Pancreas (tissue), 10 donors: ENCODE results near the gene GDF2. TPM values are rescaled to one million over a fixed set of nuclear protein-coding genes. Genes with fewer than 3 reads are reported as not detected.
A peak's percentile ranks its signal among the peaks of the same experiment; 100 is the strongest.

Experiments
- ATAC-seq, 4 donors: fragments of 200-7000 bp; cut with Tn5 transposase; one replicate each; pipeline versions ENCODE4 v1.8.0 to v1.9.1; 2020; ENCODE audit warnings: mild to moderate bottlenecking in 4 of 4, moderate library complexity in 4 of 4
- DNase-seq, 6 donors: peaks; one replicate each; pipeline ENCODE4 v3.0.0-alpha.2; 2020
- FAIRE-seq: peaks from 2 replicates; lab custom pipeline; 2012; peaks lifted over from hg19 to GRCh38; lab: Jason Lieb, UNC
- H3K27ac ChIP-seq, 4 donors: fragments of 200-600 bp; sonication (generic); 1 replicate in 3 of 4; 2 replicates in 1 of 4; pipeline versions ENCODE4 v1.5.0 to v1.8.0; 2020
- H3K27me3 ChIP-seq, 4 donors: fragments of 200-600 bp; one replicate each; pipeline ENCODE4 v1.8.0; 2021
- H3K36me3 ChIP-seq, 3 donors: fragments of 200-600 bp; sonication (generic) in 1 of 3; one replicate each; pipeline versions ENCODE4 v1.5.0 to v1.8.0; 2020 to 2021
- H3K4me1 ChIP-seq, 3 donors: fragments of 200-600 bp; one replicate each; pipeline ENCODE4 v1.8.0; 2021
- H3K4me3 ChIP-seq, 4 donors: fragments of 200-600 bp; sonication (generic) in 2 of 4; one replicate each; pipeline versions ENCODE4 v1.5.0 to v1.8.0; 2020 to 2021
- H3K9me3 ChIP-seq, 4 donors: fragments of 200-600 bp; one replicate each; pipeline ENCODE4 v1.8.0; 2021
- WGBS, 2 donors: extraction: QIAGEN DNeasy Blood & Tissue Kit; methylation state at CpG; one replicate each; pipeline ENCODE4 v1.1.7; 2013; 5-methylcytosine and 5-hydroxymethylcytosine counted together
- intact Hi-C, 3 donors: fragments of 100-400 bp; cut with DNase I; formaldehyde crosslinking; loops; one replicate each; pipeline versions ENCODE4 v1.11.1 to v1.14.2; 2022
- polyA plus RNA-seq, 2 donors: library from polyadenylated mRNA; stranded (reverse); fragments of 200-250 nt; gene quantifications; one replicate each; pipeline ENCODE4 v1.2.3, GENCODE V29; 2013
- total RNA-seq, 6 donors: library from RNA; stranded (reverse); fragmentation: NEBNext Ultra II Directional in 4 of 6; extraction: Animal tissue kit (Norgen Biotek cat#: 25700) in 4 of 6; gene quantifications; one replicate each; pipeline versions ENCODE4 v1.2.1 to v1.2.4, GENCODE V29; 2021 to 2023
- TF ChIP-seq, protein P1 (sequence below), 4 donors: fragments of 200-600 bp; sonication (generic) in 3 of 4; IDR thresholded peaks; one replicate each; pipeline versions ENCODE4 v1.5.0 to v1.8.0; 2021; ENCODE audit warnings: antibody characterized with exemption in 4 of 4
- donor health status: healthy with polysubstance abuse.
- donor health status: DM: no; HTN: no; CAD: no; lungs with moderate emphysema.
- donor health status: DM: no; HTN: no; CAD: no.
- donor health status: control.
- donor health status: control.
- donor health status: Bipolar disorder and iron deficiency.
- donor health status: DM: yes; HTN: yes; CAD: no.
- donor health status: DM: no; HTN: no; CAD: no.
- donor health status: DM: no; HTN: no; CAD: no.
- donor health status: DM: yes; HTN: yes; CAD: no.

GDF2 gene
- total and polyA plus RNA-seq, 8 donors: not detected

DNA sequence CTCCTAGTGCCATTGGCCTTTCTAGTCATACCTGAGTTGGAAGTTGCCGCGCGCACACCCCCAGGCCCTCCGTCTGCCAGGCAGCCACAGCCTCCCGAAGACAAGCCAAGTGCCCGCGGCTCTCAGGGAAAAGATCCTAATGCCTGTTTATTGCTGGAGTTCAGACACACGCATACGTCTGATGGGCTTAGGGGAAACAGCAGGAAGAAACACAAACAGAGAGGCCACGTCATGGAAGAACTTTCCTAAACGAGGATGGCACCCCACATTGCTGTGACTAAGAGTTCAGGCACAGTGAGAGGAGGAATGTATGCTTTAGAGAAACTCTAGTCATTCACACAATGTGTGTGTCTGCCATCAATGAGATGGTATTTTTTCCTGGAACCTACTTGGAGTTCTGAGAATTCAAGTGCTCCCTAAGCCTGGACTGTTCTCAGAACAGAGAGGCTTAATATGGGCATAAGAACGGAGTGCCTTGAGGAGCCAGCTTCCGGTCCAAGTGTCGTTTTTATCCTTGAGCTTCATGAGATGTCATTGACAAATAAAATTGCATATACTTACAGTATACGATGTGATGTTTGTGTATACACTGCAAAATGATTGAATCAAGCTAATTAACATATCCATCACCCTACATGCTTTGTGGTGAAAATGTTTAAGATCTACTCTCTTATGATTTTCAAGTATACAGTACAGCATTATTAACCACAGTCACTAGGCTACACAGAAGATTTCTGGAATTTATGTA, 14.3 kb downstream of the GDF2 start:
- Histone ChIP-seq H3K9me3 (no peaks in the 10 kb centered on the region), H3K4me1 (no peaks in the 10 kb centered on the region), H3K4me3 (no peak overlapping the region), H3K36me3 (no peaks in the 10 kb centered on the region), H3K27me3 (no peaks in the 10 kb centered on the region), H3K27ac (no peak overlapping the region)
- TF ChIP-seq, protein P1, sequence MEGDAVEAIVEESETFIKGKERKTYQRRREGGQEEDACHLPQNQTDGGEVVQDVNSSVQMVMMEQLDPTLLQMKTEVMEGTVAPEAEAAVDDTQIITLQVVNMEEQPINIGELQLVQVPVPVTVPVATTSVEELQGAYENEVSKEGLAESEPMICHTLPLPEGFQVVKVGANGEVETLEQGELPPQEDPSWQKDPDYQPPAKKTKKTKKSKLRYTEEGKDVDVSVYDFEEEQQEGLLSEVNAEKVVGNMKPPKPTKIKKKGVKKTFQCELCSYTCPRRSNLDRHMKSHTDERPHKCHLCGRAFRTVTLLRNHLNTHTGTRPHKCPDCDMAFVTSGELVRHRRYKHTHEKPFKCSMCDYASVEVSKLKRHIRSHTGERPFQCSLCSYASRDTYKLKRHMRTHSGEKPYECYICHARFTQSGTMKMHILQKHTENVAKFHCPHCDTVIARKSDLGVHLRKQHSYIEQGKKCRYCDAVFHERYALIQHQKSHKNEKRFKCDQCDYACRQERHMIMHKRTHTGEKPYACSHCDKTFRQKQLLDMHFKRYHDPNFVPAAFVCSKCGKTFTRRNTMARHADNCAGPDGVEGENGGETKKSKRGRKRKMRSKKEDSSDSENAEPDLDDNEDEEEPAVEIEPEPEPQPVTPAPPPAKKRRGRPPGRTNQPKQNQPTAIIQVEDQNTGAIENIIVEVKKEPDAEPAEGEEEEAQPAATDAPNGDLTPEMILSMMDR (IDR thresholded peaks at IDR 0.05): no peak
- DNase-seq (no peak), FAIRE-seq (no peak), ATAC-seq (no peak)
- intact Hi-C loops: loop anchor here in 1 of 3 donors (5.0 kb wide), 1 partner anchor 309 kb away; no protein-coding TSS in a partner anchor
- WGBS, 2 donors: 79% methylated on average over 15 of the region's 15 CpGs

DNA sequence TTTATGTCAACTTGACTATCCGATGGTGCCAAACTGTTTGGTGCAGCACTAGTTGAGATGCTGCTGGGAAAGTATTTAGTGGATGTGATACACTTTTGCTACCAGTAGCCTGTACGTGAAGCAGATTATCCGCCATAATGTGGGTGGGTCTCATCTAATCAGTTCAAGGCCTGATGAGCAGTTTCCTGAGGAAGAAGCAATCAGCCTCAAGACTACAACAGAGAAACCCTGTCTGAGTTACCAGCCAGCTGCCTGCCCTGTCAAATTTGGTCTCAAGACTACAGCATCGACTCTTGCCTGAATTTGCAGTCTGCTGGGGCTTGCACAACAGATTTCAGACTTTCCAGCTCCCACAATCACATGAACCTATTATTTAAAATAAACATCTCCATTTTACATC, 15.1 kb downstream of the GDF2 start:
- Histone ChIP-seq H3K27me3 (no peaks in the 10 kb centered on the region), H3K36me3 (no peaks in the 10 kb centered on the region), H3K9me3 (no peaks in the 10 kb centered on the region), H3K27ac (no peak overlapping the region), H3K4me1 (no peaks in the 10 kb centered on the region), H3K4me3 (no peak overlapping the region)
- ATAC-seq: no peak
- no peak for FAIRE-seq
- WGBS, 2 donors: 69 to 74% methylated on average over 4 of the region's 4 CpGs
- no peak for DNase-seq
- TF ChIP-seq, protein P1 (IDR thresholded peaks at IDR 0.05): no peak
- intact Hi-C loops: loop anchor here in 1 of 3 donors (5.0 kb wide), 1 partner anchor 310 kb away; no protein-coding TSS in a partner anchor

DNA sequence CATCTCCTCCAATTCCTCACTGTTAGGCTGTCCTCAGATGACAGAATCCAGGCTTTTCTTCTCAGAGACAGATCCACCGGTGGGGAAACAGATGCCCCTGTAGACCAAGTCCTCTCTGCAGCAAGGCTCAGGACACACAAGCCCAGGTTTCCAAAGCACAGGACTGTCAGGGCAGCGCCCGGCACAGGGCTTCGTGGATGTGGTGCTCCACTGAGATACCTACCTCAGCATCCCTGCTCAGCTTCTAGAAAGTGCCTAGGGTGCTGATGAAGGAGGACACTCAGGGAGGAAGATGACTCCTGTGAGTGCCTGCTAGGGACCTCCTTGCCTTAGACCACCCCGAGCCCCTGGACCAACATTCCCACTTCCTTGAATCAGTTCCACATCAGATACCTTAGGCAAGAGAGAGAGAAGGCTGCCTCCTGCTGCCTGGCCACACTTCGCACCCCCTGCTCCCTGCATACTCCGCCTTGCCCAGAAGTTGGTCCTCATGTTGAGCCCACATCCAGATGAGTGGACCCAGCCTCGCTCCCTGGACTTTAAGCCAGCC, 17.0 kb downstream of the GDF2 start:
- Histone ChIP-seq H3K9me3 (no peaks in the 10 kb centered on the region), H3K36me3 (no peaks in the 10 kb centered on the region), H3K27ac (no peak overlapping the region), H3K4me1 (no peaks in the 10 kb centered on the region), H3K27me3 (no peaks in the 10 kb centered on the region), H3K4me3 (no peak overlapping the region)
- DNase-seq (peak in 1 of 6 donors; percentile 15), ATAC-seq (no peak), FAIRE-seq (no peak)
- TF ChIP-seq, protein P1 (IDR thresholded peaks at IDR 0.05): no peak
- intact Hi-C loops: loop anchor here in 1 of 3 donors (5.0 kb wide), 1 partner anchor 312 kb away; no protein-coding TSS in a partner anchor
- WGBS, 2 donors: 63 to 77% methylated on average over 8 of the region's 8 CpGs

DNA sequence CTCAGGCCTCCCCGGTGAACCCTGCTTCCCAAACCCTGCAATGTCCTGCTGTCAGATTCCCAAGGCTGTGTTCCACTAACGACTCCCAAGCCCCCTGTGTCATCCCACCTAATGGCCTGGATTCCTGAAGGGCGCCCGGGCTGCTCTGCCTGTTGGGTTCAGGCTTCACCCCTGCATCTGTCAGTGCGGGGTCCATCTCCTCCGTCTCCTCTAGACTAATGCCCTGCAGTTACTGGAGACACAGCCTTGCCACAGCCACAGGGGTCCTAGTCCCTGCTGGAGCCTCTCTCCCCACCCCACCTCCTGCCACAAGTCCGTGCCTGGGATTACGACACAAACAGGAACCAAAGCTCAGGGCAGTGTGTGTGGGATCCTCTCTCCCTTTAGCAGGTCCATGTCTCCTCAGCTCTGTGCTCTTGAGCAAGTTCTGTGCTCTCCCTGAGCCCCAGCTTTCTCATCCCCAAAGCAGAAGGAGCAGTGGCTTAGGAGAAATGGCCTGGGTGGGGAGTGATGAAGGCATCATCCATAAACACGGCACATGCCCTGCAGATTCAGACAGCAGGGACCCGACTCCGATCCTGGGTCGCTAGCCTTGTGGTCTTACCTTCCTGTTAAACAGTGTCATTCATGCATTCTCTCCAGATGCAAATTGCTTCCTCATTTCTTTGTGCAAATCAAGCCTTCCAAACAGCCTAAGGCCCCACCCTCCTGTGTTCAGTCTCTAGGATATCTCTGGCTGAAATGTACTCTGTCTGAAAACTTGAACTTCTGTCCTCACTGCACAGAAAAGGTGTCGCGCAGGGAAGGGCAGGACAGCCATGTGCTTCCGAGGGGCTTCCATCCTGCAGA, 17.7 kb downstream of the GDF2 start:
- Histone ChIP-seq H3K4me3 (no peak overlapping the region), H3K27ac (no peak overlapping the region), H3K36me3 (no peaks in the 10 kb centered on the region), H3K9me3 (no peaks in the 10 kb centered on the region), H3K4me1 (no peaks in the 10 kb centered on the region), H3K27me3 (no peaks in the 10 kb centered on the region)
- TF ChIP-seq, protein P1 (IDR thresholded peaks at IDR 0.05): no peak
- DNase-seq (peak in 1 of 6 donors; percentile 49), ATAC-seq (peak in 1 of 4 donors; percentile 29), FAIRE-seq (no peak)
- 64 to 71% methylated on average over 15 of the region's 15 CpGs for WGBS, 2 donors
- intact Hi-C loops: loop anchor here in 1 of 3 donors (5.0 kb wide), 1 partner anchor 313 kb away; no protein-coding TSS in a partner anchor
